Measurements from ENCODE around the gene MLLT11.
"Not testable (repeated sequence)": the region's sequence is repeated elsewhere in the genome, so short reads cannot be mapped to it uniquely, and the experiment has no call there.

Gene MLLT11

DNA sequence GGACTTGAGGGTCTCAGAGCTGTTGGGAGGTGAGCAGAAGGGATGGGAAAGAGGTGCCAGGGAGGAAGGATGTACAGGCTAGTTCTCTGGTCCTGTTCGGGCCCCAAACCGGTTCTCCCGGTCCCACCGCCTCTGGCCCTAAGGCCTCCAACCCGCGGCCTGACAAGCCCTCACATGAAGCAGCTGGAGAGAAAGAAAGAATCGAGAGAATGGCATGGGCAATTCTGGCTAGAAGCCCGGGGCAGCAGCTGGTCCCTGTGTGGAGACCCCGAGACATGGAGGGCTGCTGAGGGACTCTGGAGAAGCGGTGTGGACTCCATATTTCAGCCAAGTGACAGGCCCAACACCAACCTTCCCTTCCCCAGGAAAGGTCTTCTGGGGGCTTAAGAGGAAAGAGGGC, 1.5 kb upstream of the MLLT11 start:
- no peak for DNase-seq

DNA sequence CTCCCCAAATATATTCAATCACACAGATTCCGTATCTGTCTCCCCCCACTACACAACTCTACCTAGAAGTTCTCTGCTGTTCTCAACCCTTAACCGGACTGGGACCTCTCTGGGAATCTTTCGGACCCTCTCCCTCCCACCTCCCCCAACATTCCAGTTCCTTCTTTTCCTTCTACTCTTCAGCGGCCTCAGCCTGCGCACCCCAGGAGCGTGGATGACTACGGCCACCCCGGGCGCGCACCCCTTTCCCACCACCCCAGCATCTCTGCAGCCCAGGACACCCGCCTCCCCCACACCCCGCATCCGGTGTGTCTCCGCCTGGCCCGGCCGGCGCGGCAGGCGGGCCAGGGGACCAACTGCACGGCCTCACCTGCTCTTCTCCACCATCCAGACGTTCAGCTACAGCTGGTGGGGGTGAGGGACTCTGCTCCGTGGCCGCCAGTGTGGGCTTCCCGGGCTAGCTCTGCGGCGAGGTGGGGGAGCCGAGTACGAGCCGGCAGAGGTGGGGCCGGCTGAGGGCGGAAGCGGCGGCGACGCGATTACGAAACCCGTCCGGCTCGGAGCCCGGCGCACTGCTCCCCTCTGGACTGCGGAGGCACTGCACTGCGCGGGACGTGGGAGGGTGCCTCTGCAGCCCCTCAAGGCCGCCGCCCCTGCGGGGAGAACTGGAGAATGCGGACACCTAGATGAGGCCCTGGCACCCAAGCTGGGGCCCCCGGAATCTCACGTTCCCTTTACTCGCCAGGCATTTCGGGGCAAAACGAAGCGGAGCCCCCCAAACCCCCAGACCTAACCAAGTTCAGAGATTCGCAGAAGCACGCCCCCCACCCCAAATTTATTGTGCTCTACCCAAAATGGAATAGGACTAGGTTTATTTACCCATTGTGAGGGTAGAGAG, 839 bp upstream of the MLLT11 start, which contains the start of gene CDC42SE1:
Gene CDC42SE1, minus strand, starts transcription at position 514 of the 898 bp plus-strand sequence. CDS start 3,892 bp downstream, outside the sequence.
- peak; percentile 72 to 76 for DNase-seq

DNA sequence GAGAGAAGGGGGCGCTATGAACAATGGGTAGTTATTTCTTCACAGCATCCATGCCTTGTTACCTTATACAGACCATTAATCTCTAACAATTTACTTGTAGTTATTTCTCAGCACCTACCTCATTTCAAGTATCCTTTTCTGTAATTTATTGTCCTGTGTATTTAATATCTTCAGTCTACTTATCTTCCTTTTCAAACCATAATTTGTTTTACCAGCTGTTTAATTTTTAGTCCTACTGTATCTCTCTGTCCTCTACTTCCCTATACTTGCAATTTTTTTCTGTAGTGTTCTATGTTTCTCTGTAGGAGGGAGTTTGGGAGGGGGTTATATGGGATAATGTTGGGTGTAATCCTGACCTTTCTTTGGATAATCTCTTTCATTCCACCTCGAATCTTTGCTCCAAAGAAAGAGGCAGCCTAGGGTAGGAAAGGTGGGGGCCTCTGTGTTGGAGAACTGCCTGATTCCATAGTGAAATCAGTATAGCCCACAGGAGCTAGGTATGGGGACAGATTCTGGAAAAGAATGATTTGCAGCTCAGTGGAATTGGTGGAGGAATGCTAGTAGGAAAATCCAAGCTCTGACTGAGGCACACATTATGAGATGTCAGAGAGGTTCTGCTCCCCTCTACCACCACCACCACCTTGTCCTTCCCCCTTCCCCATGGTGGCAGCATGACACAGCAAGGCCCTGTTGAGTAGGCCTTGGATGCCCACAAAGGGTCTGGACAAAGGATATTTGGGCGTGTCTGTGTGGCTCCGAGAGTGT, 642 bp downstream of the MLLT11 start:
- no peak for DNase-seq

DNA sequence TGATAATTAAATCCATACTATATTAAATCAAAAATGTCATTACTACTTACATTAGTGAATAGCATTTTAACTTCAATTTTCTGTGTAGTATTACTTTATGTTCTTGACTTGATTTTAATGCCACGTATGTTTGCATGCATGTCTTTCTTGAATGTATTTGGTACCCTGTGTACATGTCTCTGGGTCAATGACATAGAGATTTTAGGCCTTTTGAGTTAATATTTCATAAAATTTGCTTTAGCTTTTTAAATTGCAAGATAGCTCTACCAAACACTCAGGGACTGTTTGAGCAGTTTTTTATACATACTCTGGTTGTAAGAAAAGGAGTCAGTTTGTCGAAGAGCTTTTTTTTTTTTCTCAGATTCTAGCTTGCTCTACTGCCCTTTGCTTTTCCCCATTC, 1.5 kb downstream of the MLLT11 start:
- DNase-seq = no peak

DNA sequence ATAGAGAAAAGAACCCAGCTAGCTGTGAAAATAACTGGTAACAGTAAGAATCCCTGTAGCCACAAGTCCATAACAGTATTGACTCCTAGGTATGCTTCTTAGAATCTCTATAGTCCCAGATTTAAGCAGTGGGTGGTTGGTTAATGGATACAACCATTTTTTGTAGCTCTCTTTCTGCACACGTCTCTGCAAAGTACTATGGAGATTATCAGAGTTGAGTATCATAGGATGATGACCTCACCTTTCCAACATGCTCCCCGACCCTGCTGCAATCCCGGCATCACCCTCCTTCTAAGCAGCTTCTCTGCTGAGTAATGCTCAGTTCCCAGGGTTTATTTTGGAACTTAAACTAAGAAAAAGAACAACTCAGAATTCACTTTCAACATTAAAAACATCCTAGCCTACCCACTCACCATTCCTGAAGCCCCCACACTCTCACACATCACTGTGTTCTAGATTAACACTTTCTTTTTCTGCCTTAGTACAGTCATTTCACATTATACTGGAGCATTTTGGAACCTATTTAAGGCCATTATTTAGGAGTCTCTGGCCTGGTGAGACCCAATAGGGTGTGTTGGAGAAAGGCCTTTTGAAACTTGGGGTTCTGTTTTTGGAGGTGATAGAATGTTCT, 2.7 kb downstream of the MLLT11 start:
- DNase-seq = no peak

DNA sequence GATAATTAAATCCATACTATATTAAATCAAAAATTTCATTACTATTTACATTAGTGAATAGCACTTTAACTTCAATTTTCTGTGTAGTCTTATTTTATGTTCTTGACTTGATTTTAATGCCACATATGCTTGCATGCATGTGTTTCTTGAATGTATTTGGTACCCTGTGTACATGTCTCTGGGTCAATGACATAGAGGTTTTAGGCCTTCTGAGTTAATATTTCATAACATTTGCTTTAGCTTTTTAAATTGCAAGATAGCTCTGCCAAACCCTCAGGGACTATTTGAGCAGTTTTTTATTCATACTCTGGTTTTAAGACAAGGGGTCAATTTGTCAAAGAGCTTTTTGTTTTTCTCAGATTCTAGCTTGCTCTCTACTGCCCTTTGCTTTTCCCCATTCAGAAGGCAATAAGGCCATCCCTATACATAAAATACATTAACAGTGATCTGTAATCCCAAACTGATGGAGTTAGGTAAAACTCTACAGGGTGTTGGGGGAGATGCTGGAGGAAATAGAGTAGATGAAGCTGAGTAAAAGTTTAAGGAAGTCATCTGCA, 5.0 kb downstream of the MLLT11 start:
- no peak for DNase-seq

DNA sequence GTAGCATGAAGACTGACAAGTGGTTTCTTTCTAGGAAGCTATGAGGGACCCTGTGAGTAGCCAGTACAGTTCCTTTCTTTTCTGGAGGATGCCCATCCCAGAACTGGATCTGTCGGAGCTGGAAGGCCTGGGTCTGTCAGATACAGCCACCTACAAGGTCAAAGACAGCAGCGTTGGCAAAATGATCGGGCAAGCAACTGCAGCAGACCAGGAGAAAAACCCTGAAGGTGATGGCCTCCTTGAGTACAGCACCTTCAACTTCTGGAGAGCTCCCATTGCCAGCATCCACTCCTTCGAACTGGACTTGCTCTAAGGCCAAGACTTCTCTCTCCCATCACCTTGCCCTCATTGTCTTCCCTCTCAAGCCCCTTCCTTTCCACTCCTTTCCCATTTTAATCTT, 7.0 kb downstream of the MLLT11 start:
- DNase-seq = no peak

DNA sequence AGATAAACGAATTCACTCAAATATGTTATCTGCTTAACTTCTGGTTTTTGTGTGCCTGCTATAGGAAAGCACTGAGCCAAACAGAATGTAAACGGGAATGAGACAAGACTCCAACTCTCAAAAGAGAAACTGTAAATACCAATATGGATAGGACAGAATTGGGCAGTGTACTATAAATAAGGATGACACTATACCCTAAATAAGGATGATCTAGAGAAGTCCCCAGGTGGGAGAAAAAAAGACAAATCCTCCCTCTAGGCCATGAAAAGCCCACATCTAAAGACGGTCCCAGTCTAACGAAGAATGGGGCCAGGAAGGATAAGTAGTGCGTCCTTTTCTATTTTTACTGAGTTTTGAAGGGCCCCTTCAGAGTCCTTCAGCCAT, 8.9 kb downstream of the MLLT11 start:
- DNase-seq = no peak

DNA sequence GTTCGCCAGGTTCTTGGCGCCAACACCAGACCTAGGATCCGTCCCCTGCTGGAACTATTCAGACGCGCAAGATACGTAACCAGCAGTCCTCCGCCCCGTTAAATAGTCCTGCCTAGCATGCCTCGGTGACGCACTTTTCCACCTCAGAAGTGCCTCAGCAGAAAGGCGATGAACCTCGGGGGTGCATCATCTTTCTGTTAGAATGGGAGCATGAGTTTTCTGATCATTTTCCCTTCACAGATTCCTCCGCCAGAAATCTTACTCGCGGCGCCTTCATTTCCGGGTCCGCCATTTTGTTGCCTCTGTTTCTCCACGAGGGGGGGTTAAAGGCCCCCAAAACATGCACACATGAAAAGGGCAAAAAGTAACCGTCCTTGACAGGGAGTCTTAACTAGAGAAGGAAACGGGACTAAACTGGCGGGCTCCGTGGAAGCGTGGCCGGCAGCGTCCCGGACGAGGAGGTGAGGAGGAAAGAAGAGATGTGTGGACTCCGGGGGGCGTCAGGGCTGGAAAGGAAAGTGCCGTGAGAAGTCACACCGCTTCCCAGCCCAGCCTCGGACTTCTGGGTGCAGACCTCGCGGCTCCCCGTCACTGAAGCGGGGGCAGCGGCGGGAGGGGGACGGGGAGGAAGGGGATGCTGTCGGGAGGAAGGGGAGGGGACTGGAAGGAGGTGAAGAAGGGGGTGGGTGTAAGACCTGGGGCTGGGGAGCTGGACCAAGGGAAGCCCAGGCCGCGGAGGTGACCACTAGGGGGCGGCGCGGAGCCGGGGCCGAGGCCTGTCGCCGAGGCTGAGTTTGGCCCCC, 10.5 kb downstream of the MLLT11 start, which contains the start of gene GABPB2:
Gene GABPB2, plus strand, starts transcription at position 288 of the 803 bp plus-strand sequence. CDS start 17,429 bp downstream, outside the sequence.
- DNase-seq = peak; percentile 91 to 92

DNA sequence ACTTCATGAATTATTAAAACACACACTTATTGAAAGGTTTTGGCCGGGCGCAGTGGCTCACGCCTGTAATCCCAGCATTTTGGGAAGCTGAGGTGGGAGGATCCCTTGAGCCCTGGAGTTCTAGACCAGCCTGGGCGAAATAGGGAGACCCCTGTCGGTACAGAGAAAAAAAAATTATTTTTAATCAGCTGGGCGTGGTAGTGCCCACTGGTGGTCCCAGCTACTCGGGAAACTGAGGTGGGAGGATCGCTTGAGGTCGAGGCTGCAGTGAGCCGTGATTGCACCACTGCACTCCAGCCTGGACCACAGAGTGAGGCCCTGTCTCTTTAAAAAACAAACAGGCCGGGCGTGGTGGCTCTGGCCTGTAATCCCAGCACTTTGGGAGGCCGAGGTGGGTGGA, 12.0 kb downstream of the MLLT11 start:
- no peak for DNase-seq

DNA sequence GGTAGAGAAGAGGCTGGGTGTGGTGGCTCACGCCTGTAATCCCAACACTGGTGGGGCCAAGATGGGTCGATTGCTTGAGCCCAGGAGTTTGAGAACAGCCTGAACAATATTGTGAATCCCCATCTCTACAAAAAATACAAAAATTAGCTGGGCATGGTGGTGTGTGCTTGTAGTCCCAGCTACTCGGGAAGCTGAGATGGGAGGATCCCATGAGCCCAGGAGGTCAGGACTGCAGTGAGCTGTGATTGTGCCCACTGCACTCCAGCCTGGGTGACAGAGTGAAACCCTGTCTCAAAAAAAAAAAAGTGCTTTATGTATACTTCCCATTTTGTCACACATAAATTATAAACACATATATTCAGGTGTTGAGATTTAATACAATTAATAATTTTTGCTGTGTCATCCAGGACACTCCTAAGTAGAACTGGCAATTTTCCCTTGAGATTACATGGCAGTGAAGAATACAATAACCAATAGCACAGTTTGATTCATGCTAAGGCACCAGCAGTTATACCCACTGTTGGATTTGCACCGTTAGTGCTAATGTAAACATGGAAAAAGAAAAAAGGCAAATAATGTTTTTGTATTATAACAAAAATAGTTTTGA, 25.9 kb downstream of the MLLT11 start:
- DNase-seq = no peak

DNA sequence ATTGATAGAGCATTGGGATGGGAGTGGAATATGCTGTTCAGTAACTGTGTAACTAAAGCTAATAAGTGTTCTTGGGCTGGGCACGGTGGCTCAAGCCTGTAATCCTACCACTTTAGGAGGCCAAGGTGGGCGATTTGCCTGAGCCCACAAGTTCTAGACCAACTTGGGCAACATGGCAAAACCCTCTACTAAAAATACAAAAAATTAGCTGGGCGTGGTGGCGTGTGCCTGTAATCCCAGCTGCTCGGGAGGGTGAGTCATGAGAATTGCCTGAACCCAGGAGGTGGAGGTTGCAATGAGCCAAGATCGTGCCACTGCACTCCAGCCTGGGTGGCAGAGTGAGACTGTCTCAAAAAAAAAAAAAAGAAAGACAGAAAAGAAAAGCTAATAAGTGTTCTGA, 37.2 kb downstream of the MLLT11 start:
- DNase-seq = not testable (repeated sequence)

DNA sequence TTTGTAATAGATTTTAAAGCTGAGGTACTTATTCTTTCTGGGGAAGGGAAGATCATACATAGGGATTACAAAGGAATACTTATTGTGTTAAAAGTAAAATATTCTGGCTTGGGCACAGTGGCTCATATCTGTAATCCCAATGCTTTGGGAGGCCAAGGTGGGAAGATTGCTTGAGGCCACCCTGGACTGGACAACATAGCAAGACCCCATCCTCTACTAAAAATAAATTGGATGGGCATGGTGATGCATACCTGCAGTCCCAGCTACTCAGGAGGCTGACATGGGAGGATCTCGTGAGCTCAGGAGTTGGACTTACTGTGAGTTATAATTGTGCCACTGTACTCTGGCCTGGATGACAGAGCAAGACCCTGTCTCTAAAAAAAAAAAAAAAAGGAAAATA, 37.9 kb downstream of the MLLT11 start:
- no peak for DNase-seq

DNA sequence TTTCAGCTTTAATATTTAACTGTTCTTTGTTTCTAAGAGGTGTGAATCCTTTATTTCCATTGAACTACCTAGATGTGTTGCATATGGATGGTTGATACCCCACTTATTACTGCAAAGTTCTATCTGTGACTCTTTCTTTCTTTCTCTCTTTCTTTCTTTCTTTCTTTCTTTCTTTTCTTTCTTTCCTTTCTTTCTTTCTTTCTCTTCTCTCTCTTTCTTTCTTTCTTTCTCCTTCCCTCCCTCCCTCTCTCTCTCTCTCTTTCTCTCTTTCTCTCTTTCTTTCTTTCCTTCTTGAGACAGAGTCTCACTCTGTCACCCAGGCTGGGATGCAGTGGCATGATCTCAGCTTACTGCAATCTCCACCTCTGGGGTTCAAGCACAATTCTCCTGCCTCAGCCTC, 44.4 kb downstream of the MLLT11 start:
- DNase-seq = no peak

DNA sequence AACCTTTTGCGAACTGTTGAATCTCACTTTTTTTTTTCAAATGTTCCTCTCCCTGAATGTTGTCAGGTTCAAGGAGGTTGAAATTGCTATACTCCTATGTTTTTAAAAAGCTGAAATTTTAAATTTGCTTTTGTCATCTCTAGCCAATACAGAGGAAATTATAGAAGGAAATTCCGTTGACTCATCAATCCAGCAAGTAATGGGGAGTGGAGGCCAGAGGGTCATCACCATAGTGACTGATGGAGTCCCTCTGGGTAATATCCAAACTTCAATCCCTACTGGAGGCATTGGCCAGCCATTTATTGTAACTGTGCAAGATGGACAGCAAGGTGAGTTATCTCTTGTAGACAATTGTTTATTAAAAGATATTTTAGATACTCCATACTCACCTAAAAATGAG, 46.7 kb downstream of the MLLT11 start:
- no peak for DNase-seq

DNA sequence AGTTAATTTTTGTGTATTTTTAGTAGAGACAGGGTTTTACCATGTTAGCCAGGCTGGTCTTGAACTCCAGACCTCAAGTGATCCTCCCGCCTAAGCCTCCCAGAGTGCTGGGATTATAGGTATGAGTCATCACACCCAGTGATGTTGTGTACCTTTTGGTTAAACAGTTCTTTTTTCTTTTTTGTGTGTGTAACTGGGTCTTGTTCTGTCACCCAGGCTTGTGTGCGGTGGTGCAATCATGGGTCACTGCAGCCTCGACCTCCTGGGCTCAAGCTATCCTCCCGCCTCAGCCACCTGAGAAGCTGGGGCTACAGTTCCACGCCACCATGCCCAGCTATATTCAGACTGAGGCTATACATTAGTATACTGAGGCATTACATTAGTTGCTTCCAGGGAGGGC, 48.1 kb downstream of the MLLT11 start:
- DNase-seq = no peak

DNA sequence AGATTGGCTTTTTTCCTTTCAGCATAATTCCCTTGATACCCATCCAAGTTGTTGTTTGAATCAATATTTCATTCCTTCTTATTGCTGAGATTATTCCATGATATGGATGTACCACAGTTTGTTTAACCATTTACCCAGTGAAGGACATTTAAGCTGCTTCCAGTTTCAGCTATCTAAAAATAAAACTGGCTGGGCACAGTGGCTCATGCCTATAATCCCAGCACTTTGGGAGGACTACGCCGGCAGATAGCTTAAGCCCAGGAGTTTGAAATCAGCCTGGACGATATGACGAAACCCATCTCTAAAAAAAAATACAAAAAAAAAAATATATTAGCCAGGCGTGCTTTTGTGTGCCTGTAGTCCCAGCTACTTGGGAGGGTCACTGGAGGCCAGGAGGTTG, 53.7 kb downstream of the MLLT11 start:
- no peak for DNase-seq
